Measurements from ENCODE around the gene AGXT.

AGXT gene

DNA sequence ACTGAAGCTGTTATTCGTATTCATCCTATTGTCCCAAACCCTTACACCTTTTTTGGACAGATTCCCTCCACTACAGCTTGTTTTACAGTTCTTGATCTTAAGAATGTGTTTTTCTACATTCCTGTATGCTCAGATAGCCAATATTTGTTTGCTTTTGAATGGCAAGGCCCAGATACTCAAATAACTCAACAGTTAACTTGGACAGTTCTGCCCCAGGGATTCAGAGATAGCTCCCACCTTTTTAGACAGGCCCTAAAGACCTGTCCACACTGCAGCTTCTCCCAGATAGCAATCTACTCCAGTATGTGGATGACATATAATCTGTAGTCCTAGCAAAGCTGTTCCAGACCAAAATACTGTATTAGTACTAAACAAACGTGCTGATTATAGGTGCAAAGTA, 7.1 kb upstream of the AGXT start:
- DNase-seq (ENCODE audit: extremely low spot score): no peak
- CTCF ChIA-PET: interaction anchor here (1.0 kb wide), 1 partner anchor 21 kb away, joined by 3 read pairs; no protein-coding TSS in a partner anchor
- no peak for TF ChIP-seq TARDBP (IDR thresholded peaks at IDR 0.05)
- no peak for TF ChIP-seq HDGF (IDR thresholded peaks at IDR 0.05; ENCODE audit: borderline replicate concordance)
- TF ChIP-seq CTBP1 (IDR thresholded peaks at IDR 0.05; ENCODE audit: borderline replicate concordance): no peak
- TF ChIP-seq FOXM1 (IDR thresholded peaks at IDR 0.05; ENCODE audit: borderline replicate concordance): no peak
- TF ChIP-seq FOXA1 (IDR thresholded peaks at IDR 0.05): no peak
- TF ChIP-seq FOXK2 (IDR thresholded peaks at IDR 0.05): no peak
- no peak for TF ChIP-seq ARNT (IDR thresholded peaks at IDR 0.05)
- no peak for TF ChIP-seq NFRKB (IDR thresholded peaks at IDR 0.05)
- no peak for TF ChIP-seq LEF1 (IDR thresholded peaks at IDR 0.05; ENCODE audit: borderline replicate concordance)
- TF ChIP-seq SUZ12 (IDR thresholded peaks at IDR 0.05): no peak
- POLR2A ChIA-PET: no interaction called here

DNA sequence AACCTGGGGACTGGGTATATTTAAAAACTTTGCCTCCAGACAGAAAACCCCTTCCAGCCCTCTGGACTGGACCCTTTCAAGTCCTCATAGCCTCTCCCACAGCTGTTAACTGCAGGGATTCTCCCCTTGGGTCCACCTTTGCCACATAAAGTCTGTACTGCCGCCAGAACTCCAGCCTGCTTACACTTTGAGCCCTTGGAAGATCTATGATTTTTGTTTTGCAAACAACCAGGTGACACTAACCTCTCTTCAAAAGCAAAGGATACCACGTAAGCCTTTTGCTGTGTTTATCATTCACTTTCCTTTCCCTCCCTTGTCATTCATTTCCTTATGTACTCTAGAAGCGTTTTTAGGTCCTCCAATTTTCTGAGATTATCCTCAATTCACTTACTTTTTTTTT, 4.1 kb upstream of the AGXT start:
- TF ChIP-seq, protein P1, sequence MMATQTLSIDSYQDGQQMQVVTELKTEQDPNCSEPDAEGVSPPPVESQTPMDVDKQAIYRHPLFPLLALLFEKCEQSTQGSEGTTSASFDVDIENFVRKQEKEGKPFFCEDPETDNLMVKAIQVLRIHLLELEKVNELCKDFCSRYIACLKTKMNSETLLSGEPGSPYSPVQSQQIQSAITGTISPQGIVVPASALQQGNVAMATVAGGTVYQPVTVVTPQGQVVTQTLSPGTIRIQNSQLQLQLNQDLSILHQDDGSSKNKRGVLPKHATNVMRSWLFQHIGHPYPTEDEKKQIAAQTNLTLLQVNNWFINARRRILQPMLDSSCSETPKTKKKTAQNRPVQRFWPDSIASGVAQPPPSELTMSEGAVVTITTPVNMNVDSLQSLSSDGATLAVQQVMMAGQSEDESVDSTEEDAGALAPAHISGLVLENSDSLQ (IDR thresholded peaks at IDR 0.05): no peak
- TF ChIP-seq ELF4 (IDR thresholded peaks at IDR 0.05) (no peak), TARDBP (IDR thresholded peaks at IDR 0.05) (no peak), ARNT (IDR thresholded peaks at IDR 0.05) (no peak), CTBP1 (IDR thresholded peaks at IDR 0.05; ENCODE audit: borderline replicate concordance) (no peak), SUZ12 (IDR thresholded peaks at IDR 0.05) (no peak), LEF1 (IDR thresholded peaks at IDR 0.05; ENCODE audit: borderline replicate concordance) (no peak), SP1 (IDR thresholded peaks at IDR 0.05) (no peak), BHLHE40 (IDR thresholded peaks at IDR 0.05; ENCODE audit: borderline replicate concordance) (no peak), FOXA1 (IDR thresholded peaks at IDR 0.05) (no peak), NFRKB (IDR thresholded peaks at IDR 0.05) (no peak), FOXM1 (IDR thresholded peaks at IDR 0.05; ENCODE audit: borderline replicate concordance) (no peak), L3MBTL2 (conservative IDR thresholded peaks at IDR 0.05) (no peak)
- no peak for DNase-seq (ENCODE audit: extremely low spot score)
- CTCF ChIA-PET: no interaction called here
- POLR2A ChIA-PET: no interaction called here

DNA sequence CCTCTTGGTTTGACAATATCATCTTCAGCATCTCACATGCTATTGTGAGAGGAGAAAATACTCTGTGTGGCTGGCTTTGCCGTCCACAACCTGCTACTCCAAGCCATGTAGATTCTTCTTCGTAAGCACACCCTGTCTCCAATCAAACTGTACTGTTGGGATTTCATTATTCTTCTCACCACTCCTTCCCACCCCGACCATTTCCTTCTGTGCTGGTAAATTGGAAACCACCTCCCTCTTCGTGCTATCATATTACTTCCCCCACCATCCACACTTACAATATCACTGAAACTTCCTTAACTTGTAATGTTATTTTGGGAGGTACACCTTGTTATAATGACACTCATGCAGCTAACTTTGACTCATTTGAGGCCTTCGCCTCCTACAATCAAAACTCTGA, 3.2 kb upstream of the AGXT start:
- no peak for DNase-seq (ENCODE audit: extremely low spot score)
- ChIA-PET POLR2A (no interaction called here), CTCF (no interaction called here)
- TF ChIP-seq BHLHE40 (IDR thresholded peaks at IDR 0.05; ENCODE audit: borderline replicate concordance) (no peak), FOXM1 (IDR thresholded peaks at IDR 0.05; ENCODE audit: borderline replicate concordance) (no peak), TARDBP (IDR thresholded peaks at IDR 0.05) (no peak), ELF4 (IDR thresholded peaks at IDR 0.05) (no peak), SP1 (IDR thresholded peaks at IDR 0.05) (no peak), L3MBTL2 (conservative IDR thresholded peaks at IDR 0.05) (no peak), FOXK2 (IDR thresholded peaks at IDR 0.05) (no peak), HDGF (IDR thresholded peaks at IDR 0.05; ENCODE audit: borderline replicate concordance) (no peak), FOXA1 (IDR thresholded peaks at IDR 0.05) (no peak), ZNF384 (IDR thresholded peaks at IDR 0.05) (no peak), ARNT (IDR thresholded peaks at IDR 0.05) (no peak), LEF1 (IDR thresholded peaks at IDR 0.05; ENCODE audit: borderline replicate concordance) (no peak), NFRKB (IDR thresholded peaks at IDR 0.05) (no peak), CTBP1 (IDR thresholded peaks at IDR 0.05; ENCODE audit: borderline replicate concordance) (no peak)
- TF ChIP-seq, protein P1 (IDR thresholded peaks at IDR 0.05): no peak

DNA sequence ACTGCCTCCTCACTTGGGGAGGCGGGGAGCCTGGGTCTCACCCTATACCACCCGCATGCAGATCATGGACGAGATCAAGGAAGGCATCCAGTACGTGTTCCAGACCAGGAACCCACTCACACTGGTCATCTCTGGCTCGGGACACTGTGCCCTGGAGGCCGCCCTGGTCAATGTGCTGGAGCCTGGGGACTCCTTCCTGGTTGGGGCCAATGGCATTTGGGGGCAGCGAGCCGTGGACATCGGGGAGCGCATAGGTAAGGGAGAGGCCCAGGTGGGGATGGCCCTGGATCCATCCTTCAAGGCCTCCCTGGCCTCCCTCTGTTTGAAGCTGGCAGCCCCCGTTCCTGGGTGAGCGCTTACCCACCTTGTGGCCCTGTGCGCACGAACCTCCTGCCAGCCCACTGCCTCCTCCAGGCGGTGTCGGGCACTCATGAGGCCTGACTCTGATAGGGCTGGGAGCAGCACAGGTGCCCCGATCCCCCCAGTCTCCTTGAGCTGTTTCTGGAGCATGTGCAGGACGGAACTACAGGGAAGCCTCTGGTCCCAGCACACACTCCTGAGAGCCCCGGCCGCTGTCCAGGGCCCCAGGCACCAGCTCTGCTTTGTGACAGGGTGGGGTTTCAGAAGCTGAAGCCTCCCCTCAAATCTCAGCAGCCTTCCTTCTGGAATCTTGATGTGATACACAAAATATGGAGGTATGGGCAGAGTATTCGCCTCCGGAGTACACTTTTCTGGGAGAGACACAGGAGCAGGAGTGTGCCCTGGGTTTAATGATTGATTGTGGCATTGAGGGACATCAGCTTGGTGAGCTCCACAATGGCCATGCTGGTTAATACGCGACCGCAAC, 708 bp downstream of the AGXT start:
- TF ChIP-seq FOXK2 (IDR thresholded peaks at IDR 0.05): no peak
- TF ChIP-seq NFRKB (IDR thresholded peaks at IDR 0.05): no peak
- no peak for TF ChIP-seq SUZ12 (IDR thresholded peaks at IDR 0.05)
- TF ChIP-seq LEF1 (IDR thresholded peaks at IDR 0.05; ENCODE audit: borderline replicate concordance): no peak
- no peak for TF ChIP-seq BHLHE40 (IDR thresholded peaks at IDR 0.05; ENCODE audit: borderline replicate concordance)
- no peak for TF ChIP-seq FOXM1 (IDR thresholded peaks at IDR 0.05; ENCODE audit: borderline replicate concordance)
- TF ChIP-seq L3MBTL2 (conservative IDR thresholded peaks at IDR 0.05): no peak
- no peak for TF ChIP-seq ARNT (IDR thresholded peaks at IDR 0.05)
- no peak for TF ChIP-seq FOXA1 (IDR thresholded peaks at IDR 0.05)
- TF ChIP-seq SP1 (IDR thresholded peaks at IDR 0.05): no peak
- TF ChIP-seq TARDBP (IDR thresholded peaks at IDR 0.05): no peak
- TF ChIP-seq ELF4 (IDR thresholded peaks at IDR 0.05): no peak
- TF ChIP-seq, protein P1 (IDR thresholded peaks at IDR 0.05): no peak
- no peak for TF ChIP-seq HDGF (IDR thresholded peaks at IDR 0.05; ENCODE audit: borderline replicate concordance)
- TF ChIP-seq ZNF384 (IDR thresholded peaks at IDR 0.05): no peak
- no peak for TF ChIP-seq CTBP1 (IDR thresholded peaks at IDR 0.05; ENCODE audit: borderline replicate concordance)
- CTCF ChIA-PET: no interaction called here
- no peak for DNase-seq (ENCODE audit: extremely low spot score)
- POLR2A ChIA-PET: no interaction called here

DNA sequence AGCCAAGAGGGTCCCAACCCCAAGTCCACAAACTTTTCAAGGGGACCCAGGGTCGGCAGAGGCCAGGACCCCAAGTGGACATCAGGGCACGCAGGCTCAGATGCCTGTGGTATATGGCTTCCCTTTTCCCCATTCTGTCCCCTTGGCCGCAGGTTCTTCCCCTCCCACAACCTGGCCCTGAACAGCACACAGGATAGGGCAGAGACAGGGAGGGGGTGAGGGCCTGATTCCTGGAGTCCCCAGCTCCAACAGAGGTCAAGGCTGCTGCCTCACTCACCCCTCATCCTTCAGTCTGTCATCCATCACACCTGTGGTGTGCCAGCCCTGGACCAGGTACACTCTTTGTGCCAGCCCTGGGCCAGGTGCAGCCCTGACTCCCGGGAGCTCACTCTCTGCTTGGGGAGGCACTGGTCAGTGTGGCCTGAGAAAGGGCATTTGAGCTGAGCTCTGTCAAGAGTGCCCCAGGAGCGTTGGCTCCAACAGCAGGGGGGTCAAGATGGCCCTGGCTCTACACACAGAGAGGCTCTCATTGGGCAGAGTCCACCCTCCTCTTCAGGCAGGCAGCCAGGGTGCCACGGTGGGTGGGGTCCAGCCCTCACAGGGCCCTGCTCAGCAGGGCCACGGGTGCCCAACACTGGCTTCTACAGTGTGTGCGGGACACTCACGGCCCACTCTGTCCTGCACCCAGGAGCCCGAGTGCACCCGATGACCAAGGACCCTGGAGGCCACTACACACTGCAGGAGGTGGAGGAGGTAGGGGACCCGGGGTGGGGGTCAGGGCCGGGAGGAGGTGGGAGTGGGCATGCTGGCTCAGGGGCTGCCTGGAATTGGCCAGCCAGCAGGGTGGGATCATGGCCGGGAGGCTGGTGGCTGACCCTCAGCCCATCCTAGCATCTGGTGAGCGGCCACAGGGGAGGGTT, 1.6 kb downstream of the AGXT start:
- ChIA-PET POLR2A (no interaction called here), CTCF (no interaction called here)
- no peak for TF ChIP-seq L3MBTL2 (conservative IDR thresholded peaks at IDR 0.05)
- TF ChIP-seq FOXA1 (IDR thresholded peaks at IDR 0.05): no peak
- TF ChIP-seq SUZ12 (IDR thresholded peaks at IDR 0.05): no peak
- TF ChIP-seq LEF1 (IDR thresholded peaks at IDR 0.05; ENCODE audit: borderline replicate concordance): no peak
- TF ChIP-seq, protein P1 (IDR thresholded peaks at IDR 0.05): no peak
- no peak for TF ChIP-seq NFRKB (IDR thresholded peaks at IDR 0.05)
- TF ChIP-seq TARDBP (IDR thresholded peaks at IDR 0.05): no peak
- DNase-seq (ENCODE audit: extremely low spot score): no peak

Data from HEK293T (cell line).